Stimulated activated CD4-positive, alpha-beta T cell treated with anti-CD3 and anti-CD28 coated beads, Interleukin-4, amount 100 ng/mL, for 48 hours (primary cell): ENCODE results near the gene ZBTB40.

Experiments
- DNase-seq, 2 donors: peaks; one replicate each; pipeline ENCODE4 v3.0.0-alpha.2; 2020; ENCODE audit warnings: low read depth in 2 of 2

The ZBTB40 gene

GRCh38 chr1:22556391-22557104, 104.9 kb downstream of the ZBTB40 start:
- no peak for DNase-seq

- no peak for DNase-seq
Observed at GRCh38 chr1:22557341-22557950, 105.8 kb downstream of the ZBTB40 start.

DNA sequence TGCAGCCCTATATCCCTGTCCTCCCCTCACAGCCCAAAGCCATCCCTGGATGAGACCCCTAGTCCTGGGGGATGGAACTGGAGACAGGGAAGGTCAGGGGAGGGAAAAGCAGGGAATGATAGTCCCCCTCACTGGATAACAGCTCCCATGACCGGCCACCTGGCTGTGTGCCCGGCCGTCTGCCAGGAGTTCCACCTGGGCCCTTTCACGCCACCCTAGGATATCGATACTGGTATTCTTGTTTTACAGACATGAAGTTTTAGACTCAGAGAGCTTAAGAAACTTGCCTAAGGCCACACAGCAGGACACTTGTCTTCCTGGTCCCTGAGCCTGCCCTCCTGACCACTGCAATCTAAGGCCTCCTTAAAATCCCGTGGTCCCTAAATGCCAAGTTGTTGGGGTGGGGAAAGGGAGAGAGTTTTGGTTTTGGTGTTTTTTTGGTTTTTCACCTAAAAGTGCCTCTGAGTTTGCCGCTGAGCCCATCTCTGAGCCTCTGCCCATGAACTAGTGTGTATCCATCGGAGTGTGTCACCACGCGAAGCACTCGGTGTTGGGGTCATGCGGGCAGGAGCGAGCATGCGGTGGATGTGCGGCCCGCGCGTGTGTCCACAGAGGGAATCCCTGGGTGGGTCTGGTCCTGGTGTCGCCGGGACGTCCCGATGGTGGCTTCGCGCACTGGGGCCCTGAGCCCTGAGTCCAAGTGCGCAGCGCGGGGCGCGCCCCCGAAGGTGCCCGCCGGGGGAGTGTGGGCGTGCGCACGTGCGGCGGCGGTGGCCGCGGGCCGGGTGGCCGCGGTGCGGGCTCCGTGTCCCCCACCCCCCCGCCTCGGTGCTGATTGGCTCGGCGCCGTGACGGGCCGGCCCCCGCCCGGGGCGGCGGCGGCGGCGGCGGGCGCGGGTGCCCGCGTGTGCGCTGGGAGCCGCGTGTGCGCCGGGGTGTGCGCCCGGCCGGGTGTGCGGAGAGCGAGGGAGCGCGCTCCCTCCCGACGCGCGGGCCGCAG, 111.2 kb downstream of the ZBTB40 start, which contains the start of gene EPHA8:
TSS of gene EPHA8 (plus strand) at position 906 of the 1,000 bp plus-strand sequence. CDS start 147 bp downstream, outside the sequence.
- no peak for DNase-seq

DNA sequence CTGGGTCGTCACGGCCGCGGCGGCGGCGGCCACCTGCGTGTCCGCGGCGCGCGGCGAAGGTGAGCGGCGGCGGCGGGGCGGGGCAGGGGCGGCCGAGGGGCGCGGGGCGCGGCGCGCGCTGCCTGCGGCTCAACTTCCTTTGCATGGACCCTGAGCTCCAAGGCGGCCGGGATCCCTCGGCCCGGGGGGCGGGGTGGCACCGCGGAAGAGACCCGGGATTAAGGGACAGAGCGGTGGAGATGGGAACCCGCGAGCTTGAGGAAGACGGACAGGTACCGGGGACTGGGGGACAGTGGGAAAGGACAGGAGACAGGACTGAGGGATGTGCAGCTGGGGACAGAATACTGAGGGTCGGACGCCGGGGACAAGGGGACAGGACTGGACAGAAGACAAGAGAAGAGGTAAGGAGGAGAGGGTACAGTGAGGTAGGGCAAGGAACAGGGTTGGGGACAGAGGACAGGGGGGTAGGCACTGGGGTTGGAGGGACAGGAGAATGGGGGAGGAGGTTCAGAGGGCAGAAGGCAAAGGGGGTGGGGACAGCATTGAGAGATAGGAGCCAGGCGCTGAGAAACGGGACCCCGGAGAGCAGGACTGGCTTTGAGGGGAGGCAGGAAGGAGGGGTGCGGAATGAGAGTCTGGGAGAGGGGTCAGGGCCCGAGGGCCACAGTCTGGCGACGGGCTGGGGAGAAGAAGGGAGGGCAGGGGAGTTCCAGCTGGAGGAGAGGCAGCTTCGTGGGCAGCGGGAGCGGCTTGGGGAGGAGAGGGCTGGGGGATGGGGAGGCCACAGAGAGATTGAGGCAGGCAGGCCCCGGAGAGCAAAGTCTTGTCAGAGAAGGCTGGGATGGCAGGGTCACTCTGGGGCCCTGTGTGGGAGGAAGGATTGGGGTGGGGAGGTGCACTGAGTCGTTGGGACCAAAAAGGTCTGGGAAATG, 112.3 kb downstream of the ZBTB40 start:
- DNase-seq: no peak

DNA sequence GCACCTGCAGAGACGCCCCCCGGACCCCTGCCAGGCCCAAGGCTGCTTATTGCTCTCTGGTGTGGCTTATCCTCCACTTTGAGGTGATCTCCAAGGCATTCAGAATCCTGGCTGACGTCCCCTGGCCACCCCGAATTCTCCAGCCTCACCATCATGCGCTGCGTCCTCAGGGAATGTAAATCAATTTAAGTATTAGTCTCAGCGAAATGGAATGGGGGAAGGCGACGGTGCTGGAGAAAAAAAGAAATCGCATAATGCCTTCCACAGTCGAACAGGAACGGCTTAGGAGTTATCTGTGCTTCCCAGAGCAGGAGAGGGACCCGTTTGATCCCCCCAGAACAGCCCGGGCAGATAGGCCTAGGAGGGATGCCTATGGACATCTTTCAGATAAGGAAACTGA, 114.5 kb downstream of the ZBTB40 start:
- DNase-seq: no peak

DNA sequence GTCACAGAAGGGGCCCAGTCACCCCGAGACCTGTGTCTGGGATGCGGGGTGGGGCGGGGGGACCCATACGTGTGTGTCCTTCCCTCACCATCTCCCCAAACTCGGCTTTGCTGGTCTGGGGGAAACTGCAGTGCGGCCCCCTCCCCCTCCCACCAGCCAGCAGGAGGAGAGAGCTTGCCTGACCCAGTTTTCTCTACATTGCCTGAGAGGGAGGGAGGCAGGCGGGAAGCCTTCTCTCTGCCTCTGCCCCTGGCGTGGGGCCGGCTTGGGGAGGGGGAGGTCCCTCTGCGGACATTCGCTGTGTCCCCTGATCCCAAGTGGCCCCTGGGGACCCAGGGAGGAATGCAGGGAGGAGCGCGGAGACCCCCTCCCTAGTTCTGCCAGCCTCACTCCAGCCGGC, 115.5 kb downstream of the ZBTB40 start:
- DNase-seq: no peak

DNA sequence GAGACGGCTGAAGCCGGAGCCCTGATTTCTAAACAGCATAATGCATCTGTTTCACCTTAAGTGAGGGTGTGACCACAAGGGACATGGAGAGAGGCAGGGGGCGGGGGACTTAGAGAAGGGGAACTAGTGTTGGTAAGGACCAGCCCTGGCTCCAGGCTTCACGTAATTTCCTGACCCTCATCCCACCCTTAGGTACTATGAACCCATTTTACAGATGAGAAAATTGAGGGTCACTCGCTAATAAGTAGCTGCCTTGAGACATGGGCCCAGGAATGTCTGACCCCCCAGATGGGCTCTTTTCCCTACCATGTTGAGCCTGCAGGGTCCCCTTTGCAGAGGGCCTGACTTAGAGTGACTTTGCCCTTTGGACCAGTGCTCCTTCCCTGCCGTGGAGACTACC, 116.3 kb downstream of the ZBTB40 start:
- no peak for DNase-seq

- no peak for DNase-seq
Observed at GRCh38 chr1:22569269-22569668, 117.6 kb downstream of the ZBTB40 start.

- DNase-seq: no peak
Observed at GRCh38 chr1:22570140-22570909, 118.7 kb downstream of the ZBTB40 start.

DNA sequence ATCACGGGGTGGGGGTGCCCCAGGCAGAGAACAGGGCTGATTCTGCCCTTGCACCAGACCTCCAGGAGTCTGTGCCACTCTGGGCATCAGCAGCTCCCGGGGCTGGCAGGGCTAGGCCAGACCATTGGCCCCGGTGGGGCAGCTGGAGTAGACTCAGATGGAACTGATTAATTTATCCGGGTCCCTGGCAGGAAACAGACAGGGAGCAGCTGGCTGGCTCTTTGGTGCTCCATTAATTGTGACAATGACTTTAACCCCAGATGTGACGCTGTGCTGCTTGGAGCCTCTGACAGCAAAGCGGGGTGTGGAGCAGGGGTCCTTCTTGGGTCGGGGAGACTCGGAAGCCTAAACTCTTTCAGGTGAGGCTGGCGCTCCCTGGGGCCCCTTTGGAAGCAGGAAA, 121.2 kb downstream of the ZBTB40 start:
- no peak for DNase-seq

- DNase-seq: no peak
Observed at GRCh38 chr1:22573237-22573636, 121.6 kb downstream of the ZBTB40 start.

- no peak for DNase-seq
Observed at GRCh38 chr1:22575532-22576149, 124.0 kb downstream of the ZBTB40 start.

DNA sequence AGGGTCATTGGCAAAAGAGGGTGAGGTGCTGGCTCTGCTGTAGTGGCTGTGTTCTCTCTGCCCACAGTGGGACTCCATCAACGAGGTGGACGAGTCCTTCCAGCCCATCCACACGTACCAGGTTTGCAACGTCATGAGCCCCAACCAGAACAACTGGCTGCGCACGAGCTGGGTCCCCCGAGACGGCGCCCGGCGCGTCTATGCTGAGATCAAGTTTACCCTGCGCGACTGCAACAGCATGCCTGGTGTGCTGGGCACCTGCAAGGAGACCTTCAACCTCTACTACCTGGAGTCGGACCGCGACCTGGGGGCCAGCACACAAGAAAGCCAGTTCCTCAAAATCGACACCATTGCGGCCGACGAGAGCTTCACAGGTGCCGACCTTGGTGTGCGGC, 124.5 kb downstream of the ZBTB40 start:
- DNase-seq: no peak

- no peak for DNase-seq
Observed at GRCh38 chr1:22576617-22577016, 125.0 kb downstream of the ZBTB40 start.

- no peak for DNase-seq
Observed at GRCh38 chr1:22578732-22579361, 127.2 kb downstream of the ZBTB40 start.

- DNase-seq: no peak
Observed at GRCh38 chr1:22579541-22580155, 128.0 kb downstream of the ZBTB40 start.
